Cardiac muscle cell (in vitro differentiated cells and primary cell): ENCODE measurements around the gene PDZD7. TPM values are rescaled to one million over a fixed set of nuclear protein-coding genes. Genes with fewer than 3 reads are reported as not detected.

Experiments
- DNase-seq, 2 donors: peaks; one replicate each; pipeline versions ENCODE4 v3.0.0 to v3.0.0-alpha.2; 2010 to 2017; ENCODE audit warnings: low read depth in 1 of 2, low spot score in 1 of 2
- H3K27ac ChIP-seq: fragments of 200-600 bp; sonication (generic); 2 replicates; pipeline ENCODE4 v1.5.1; 2016
- H3K27me3 ChIP-seq: fragments of 200-600 bp; sonication (generic); 2 replicates; pipeline ENCODE4 v1.6.0; 2016; ENCODE audit warnings: control low read depth
- H3K36me3 ChIP-seq: fragments of 200-600 bp; sonication (generic); 2 replicates; pipeline ENCODE4 v1.5.1; 2016; ENCODE audit warnings: control low read depth
- H3K4me1 ChIP-seq: fragments of 200-600 bp; sonication (generic); 2 replicates; pipeline ENCODE4 v1.8.1; 2017; ENCODE audit warnings: low read depth, mild to moderate bottlenecking, mixed run types
- H3K4me3 ChIP-seq: fragments of 200-600 bp; sonication (generic); 2 replicates; pipeline ENCODE4 v1.5.1; 2016; ENCODE audit warnings: mild to moderate bottlenecking
- H3K9me3 ChIP-seq: fragments of 200-600 bp; sonication (generic); 2 replicates; pipeline ENCODE4 v1.5.1; 2017; ENCODE audit warnings: low read depth, mild to moderate bottlenecking, control low read depth
- polyA plus RNA-seq: library from polyadenylated mRNA; unstranded; fragments of >200 nt; fragmentation: Nextera tagmentation; extraction: Ambion mirVana; gene quantifications from 2 replicates; pipeline ENCODE4 v1.2.1, GENCODE V29; 2016
- total RNA-seq: library from RNA; depleted of rRNA; stranded (reverse); fragments of >200 nt; gene quantifications from 2 replicates; pipeline ENCODE4 v1.2.3, GENCODE V29; 2016
- TF ChIP-seq, protein P1 (sequence below): IDR thresholded peaks from 2 replicates; pipeline ENCODE4 v1.5.1; 2012; ENCODE audit warnings: low read depth, mild to moderate bottlenecking, low read length

The PDZD7 gene
- total and polyA plus RNA-seq, 2 experiments from 2014 or later = 4.5 to 7.7 TPM

DNA sequence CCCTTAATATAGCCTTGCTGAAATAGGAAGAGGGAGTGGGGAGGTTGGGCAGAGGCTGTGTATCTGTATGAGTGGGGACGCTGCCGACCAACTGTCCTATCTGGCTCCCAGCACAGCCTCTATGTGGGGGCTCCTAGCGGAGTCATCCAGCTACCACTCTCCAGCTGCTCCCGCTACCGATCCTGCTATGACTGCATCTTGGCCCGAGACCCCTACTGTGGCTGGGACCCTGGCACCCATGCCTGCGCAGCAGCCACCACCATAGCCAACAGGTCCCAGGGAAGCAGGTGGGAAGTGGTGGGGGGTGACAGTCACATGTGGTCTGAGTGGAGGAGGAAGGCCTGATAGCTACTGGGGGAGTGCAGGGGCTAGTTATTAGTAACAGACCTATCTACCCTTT, 50.2 kb downstream of the PDZD7 start:
- Histone ChIP-seq H3K36me3 (peaks cover 15% of the 10 kb centered on the region), H3K27ac (no peak overlapping the region), H3K27me3 (no peaks in the 10 kb centered on the region), H3K4me3 (no peak overlapping the region), H3K9me3 (no peaks in the 10 kb centered on the region), H3K4me1 (no peaks in the 10 kb centered on the region)
- TF ChIP-seq, protein P1, sequence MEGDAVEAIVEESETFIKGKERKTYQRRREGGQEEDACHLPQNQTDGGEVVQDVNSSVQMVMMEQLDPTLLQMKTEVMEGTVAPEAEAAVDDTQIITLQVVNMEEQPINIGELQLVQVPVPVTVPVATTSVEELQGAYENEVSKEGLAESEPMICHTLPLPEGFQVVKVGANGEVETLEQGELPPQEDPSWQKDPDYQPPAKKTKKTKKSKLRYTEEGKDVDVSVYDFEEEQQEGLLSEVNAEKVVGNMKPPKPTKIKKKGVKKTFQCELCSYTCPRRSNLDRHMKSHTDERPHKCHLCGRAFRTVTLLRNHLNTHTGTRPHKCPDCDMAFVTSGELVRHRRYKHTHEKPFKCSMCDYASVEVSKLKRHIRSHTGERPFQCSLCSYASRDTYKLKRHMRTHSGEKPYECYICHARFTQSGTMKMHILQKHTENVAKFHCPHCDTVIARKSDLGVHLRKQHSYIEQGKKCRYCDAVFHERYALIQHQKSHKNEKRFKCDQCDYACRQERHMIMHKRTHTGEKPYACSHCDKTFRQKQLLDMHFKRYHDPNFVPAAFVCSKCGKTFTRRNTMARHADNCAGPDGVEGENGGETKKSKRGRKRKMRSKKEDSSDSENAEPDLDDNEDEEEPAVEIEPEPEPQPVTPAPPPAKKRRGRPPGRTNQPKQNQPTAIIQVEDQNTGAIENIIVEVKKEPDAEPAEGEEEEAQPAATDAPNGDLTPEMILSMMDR = no peak
- DNase-seq = no peak

DNA sequence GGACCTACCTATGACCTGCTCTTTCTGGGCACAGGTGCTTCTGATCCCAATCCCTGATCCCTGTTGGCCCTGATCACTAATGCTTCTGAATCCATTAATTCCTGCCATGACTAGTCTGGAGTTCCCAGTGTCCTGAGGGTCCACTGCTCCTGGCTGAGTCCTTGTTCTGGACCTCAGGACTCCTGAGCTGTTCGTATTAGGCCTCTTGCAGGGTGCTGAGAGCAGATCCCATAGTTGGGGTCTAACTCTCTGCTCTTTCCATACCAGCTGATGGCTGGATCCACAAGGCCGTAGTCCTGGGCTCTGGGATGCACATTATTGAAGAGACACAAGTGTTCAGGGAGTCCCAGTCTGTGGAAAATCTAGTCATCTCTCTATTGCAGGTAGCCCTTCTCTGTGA, 50.6 kb downstream of the PDZD7 start:
- TF ChIP-seq, protein P1 = no peak
- DNase-seq = no peak
- no peak overlapping the region for H3K4me3 ChIP-seq
- no peak overlapping the region for H3K27ac ChIP-seq
- H3K27me3 ChIP-seq = no peaks in the 10 kb centered on the region
- H3K9me3 ChIP-seq = no peaks in the 10 kb centered on the region
- no peaks in the 10 kb centered on the region for H3K4me1 ChIP-seq
- H3K36me3 ChIP-seq = peaks cover 15% of the 10 kb centered on the region

DNA sequence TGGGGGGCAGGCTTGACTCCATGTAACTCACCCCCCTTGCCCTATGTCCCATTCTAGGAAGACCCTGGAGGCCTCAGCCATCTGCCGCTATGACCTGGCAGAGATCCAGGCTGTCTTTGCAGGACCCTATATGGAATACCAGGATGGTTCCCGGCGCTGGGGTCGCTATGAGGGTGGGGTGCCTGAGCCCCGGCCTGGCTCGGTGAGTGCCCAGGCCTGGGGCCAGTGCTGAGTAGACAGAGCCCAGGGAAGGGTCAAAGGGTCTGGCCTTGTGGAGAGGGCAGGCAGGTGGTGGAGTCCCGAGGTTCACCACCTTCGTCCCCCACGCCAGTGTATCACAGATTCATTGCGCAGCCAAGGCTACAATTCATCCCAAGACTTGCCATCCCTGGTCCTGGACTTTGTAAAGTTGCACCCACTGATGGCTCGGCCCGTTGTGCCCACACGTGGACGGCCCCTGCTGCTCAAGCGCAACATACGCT, 51.1 kb downstream of the PDZD7 start:
- no peaks in the 10 kb centered on the region for H3K27me3 ChIP-seq
- H3K36me3 ChIP-seq = peaks cover 15% of the 10 kb centered on the region
- no peak overlapping the region for H3K4me3 ChIP-seq
- DNase-seq = no peak
- no peak overlapping the region for H3K27ac ChIP-seq
- no peaks in the 10 kb centered on the region for H3K9me3 ChIP-seq
- TF ChIP-seq, protein P1 = no peak
- no peaks in the 10 kb centered on the region for H3K4me1 ChIP-seq

DNA sequence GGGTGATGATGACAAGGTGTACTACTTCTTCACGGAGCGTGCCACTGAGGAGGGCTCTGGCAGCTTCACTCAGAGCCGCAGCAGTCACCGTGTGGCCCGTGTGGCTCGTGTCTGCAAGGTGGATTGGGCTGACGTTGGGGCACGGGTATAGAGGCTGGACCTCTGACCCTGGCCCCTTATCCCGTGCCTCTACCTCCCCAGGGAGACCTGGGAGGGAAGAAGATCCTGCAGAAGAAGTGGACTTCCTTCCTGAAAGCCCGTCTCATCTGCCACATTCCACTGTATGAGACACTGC, 52.1 kb downstream of the PDZD7 start:
- no peak for DNase-seq
- no peak overlapping the region for H3K27ac ChIP-seq
- H3K4me3 ChIP-seq = no peak overlapping the region
- H3K36me3 ChIP-seq = peaks cover 15% of the 10 kb centered on the region
- no peaks in the 10 kb centered on the region for H3K4me1 ChIP-seq
- TF ChIP-seq, protein P1 = no peak
- H3K27me3 ChIP-seq = no peaks in the 10 kb centered on the region
- no peaks in the 10 kb centered on the region for H3K9me3 ChIP-seq

DNA sequence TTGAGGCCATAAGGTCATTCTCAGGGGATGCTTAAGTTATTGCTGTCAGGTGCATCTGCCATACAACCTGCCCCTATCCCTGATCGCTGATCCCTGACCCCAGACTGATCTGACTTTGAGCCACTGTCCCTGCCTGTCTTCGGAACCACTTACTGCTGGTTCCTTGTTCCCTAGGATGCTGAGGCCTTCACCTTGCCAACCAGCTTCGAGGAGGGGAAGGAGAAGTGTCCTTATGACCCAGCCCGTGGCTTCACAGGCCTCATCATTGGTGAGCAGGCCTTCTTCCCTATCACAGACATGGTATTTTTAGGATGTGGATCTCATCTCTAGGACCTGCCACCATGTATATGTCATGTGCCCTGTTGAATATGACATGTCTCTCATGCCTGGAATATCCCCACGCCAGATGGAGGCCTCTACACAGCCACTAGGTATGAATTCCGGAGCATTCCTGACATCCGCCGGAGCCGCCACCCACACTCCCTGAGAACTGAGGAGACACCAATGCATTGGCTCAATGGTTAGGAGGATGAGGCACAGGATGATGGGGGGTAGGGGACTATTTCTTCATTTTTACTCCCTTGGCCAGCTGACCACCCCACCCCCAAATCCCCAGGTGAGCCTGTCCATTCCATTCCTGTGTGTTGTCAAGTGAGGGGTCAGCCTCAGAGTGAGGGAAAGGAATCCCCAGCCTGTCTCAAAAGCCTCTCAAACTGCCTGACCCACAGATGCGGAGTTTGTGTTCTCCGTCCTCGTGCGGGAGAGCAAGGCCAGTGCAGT, 52.6 kb downstream of the PDZD7 start:
- Histone ChIP-seq H3K4me3 (no peak overlapping the region), H3K27ac (no peak overlapping the region), H3K4me1 (no peaks in the 10 kb centered on the region), H3K36me3 (peaks cover 15% of the 10 kb centered on the region), H3K9me3 (no peaks in the 10 kb centered on the region), H3K27me3 (no peaks in the 10 kb centered on the region)
- DNase-seq = no peak
- TF ChIP-seq, protein P1 = no peak
